A673 (cell line): ENCODE measurements around the gene MSL1.

Source experiments
- EZH2 ChIP-seq: fragments of 200-600 bp; sonication (generic); IDR thresholded peaks from 2 replicates; pipeline ENCODE4 v1.6.1; 2017; ENCODE audit warnings: borderline replicate concordance, low read depth, mild to moderate bottlenecking, mixed read lengths, antibody characterized with exemption, low read length; ENCODE audit not compliant: poor library complexity, severe bottlenecking
- TF ChIP-seq, protein P1 (sequence below): fragments of 300-800, 200-600 bp; sonication (generic); conservative IDR thresholded peaks from 2 replicates; pipeline ENCODE4 v1.5.1; 2017; ENCODE audit warnings: low read depth, mild to moderate bottlenecking, antibody characterized with exemption, low read length, moderate library complexity, mixed read lengths

- TF ChIP-seq, protein P1, sequence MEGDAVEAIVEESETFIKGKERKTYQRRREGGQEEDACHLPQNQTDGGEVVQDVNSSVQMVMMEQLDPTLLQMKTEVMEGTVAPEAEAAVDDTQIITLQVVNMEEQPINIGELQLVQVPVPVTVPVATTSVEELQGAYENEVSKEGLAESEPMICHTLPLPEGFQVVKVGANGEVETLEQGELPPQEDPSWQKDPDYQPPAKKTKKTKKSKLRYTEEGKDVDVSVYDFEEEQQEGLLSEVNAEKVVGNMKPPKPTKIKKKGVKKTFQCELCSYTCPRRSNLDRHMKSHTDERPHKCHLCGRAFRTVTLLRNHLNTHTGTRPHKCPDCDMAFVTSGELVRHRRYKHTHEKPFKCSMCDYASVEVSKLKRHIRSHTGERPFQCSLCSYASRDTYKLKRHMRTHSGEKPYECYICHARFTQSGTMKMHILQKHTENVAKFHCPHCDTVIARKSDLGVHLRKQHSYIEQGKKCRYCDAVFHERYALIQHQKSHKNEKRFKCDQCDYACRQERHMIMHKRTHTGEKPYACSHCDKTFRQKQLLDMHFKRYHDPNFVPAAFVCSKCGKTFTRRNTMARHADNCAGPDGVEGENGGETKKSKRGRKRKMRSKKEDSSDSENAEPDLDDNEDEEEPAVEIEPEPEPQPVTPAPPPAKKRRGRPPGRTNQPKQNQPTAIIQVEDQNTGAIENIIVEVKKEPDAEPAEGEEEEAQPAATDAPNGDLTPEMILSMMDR: no peak
- no peak for TF ChIP-seq EZH2
These were observed 26.8 kb downstream of the MSL1 start for GRCh38 chr17:40148527-40148926.
